ENCODE results near the gene HIVEP2. TPM values are rescaled to one million over a fixed set of nuclear protein-coding genes. Genes with fewer than 3 reads are reported as not detected.

HIVEP2 gene
- total RNA-seq, 1 donor from 2014 or later, result 24.6 TPM

DNA sequence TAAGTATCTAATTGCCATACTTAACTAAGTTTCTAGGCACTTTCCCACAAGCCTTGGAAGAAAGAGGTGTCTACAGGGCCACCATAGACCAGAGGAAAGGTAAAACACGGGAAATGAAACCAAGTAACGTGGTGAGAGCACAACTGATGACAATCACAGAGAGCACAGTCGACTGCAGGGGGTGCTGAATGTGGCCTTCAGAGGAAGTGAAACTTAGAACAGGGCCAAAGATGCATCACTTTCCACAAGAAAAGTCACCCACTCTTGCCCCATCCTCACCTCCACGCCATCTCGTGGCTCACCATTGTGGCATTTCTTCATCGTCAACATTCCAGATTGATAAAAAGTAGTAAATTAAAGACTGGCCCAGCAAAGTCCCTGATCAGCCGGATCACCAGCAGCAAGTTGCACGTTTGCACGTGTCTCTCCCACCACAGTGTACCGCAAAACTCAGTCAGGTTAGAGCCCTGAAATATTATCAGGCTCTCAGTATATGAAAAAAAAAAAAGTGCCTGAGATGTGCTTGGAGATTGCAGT, 31.4 kb downstream of the HIVEP2 start:
- Histone ChIP-seq H3K4me3 (ENCODE audit: low read depth, low read length) (no peak overlapping the region), H3K36me3 (ENCODE audit: control insufficient read depth, insufficient read depth, low read length) (no peaks in the 10 kb centered on the region), H3K27me3 (ENCODE audit: control insufficient read depth, insufficient read depth, low read length) (no peaks in the 10 kb centered on the region)
- no peak for TF ChIP-seq CTCF (IDR thresholded peaks at IDR 0.05; ENCODE audit: insufficient read depth, low read length, poor library complexity, severe bottlenecking)
- DNase-seq (ENCODE audit: low read depth), result no peak

GRCh38 chr6:142913036-142913510, 31.9 kb downstream of the HIVEP2 start:
- H3K36me3 ChIP-seq (ENCODE audit: control insufficient read depth, insufficient read depth, low read length), result no peaks in the 10 kb centered on the region
- H3K4me3 ChIP-seq (ENCODE audit: low read depth, low read length), result no peak overlapping the region
- H3K27me3 ChIP-seq (ENCODE audit: control insufficient read depth, insufficient read depth, low read length), result no peaks in the 10 kb centered on the region

GRCh38 chr6:142912125-142912524, 32.9 kb downstream of the HIVEP2 start:
- H3K27me3 ChIP-seq (ENCODE audit: control insufficient read depth, insufficient read depth, low read length), result no peaks in the 10 kb centered on the region
- H3K36me3 ChIP-seq (ENCODE audit: control insufficient read depth, insufficient read depth, low read length), result no peaks in the 10 kb centered on the region
- H3K4me3 ChIP-seq (ENCODE audit: low read depth, low read length), result no peak overlapping the region
- DNase-seq (ENCODE audit: low read depth), result no peak
- TF ChIP-seq CTCF (IDR thresholded peaks at IDR 0.05; ENCODE audit: insufficient read depth, low read length, poor library complexity, severe bottlenecking), result no peak

More at GRCh38 chr6:142913036-142913510, 31.9 kb downstream of the HIVEP2 start:
- no peak for TF ChIP-seq CTCF (IDR thresholded peaks at IDR 0.05; ENCODE audit: insufficient read depth, low read length, poor library complexity, severe bottlenecking)
- no peak for DNase-seq (ENCODE audit: low read depth)

DNA sequence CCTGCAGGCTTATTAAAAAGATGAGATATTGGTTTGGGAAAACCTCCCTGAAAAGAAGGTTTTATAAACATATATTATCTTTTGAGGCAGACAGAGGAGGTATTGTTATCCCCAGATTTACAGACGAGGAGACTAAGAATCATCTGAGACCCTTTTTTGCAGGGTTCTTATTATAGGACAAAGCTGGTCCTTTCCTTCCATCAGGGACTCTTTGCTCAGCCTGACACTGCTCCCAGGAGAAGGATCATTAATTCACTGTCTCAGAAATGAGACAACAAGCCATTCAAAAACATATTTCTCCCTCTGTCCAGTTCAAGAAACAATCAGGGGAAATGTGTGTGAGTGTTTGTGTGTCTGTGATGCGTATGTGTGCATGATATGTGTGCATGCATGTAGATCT, 33.5 kb downstream of the HIVEP2 start:
- Histone ChIP-seq H3K36me3 (ENCODE audit: control insufficient read depth, insufficient read depth, low read length) (no peaks in the 10 kb centered on the region), H3K27me3 (ENCODE audit: control insufficient read depth, insufficient read depth, low read length) (no peaks in the 10 kb centered on the region), H3K4me3 (ENCODE audit: low read depth, low read length) (no peak overlapping the region)
- TF ChIP-seq CTCF (IDR thresholded peaks at IDR 0.05; ENCODE audit: insufficient read depth, low read length, poor library complexity, severe bottlenecking), result no peak
- DNase-seq (ENCODE audit: low read depth), result no peak

DNA sequence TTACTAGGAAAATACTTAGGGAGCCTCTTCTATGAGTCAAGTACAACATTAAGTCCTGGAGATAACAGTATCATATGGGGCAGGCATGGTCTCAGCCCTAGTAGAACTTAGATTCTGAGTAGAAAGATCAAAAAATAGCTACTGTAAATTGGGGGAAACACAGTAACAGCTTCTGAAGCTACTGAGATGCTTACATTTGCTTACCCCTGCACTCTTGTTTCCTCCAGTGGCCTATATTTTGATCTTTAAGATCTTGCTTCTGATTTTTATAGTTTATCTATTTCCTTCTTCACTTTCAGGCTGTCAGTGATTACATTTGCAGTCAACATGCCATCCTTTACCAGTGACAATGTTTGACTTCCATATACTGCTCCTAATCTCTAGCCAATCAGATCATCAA, 35.3 kb downstream of the HIVEP2 start:
- no peak for DNase-seq (ENCODE audit: low read depth)
- TF ChIP-seq CTCF (IDR thresholded peaks at IDR 0.05; ENCODE audit: insufficient read depth, low read length, poor library complexity, severe bottlenecking), result no peak
- Histone ChIP-seq H3K4me3 (ENCODE audit: low read depth, low read length) (no peak overlapping the region), H3K27me3 (ENCODE audit: control insufficient read depth, insufficient read depth, low read length) (no peaks in the 10 kb centered on the region), H3K36me3 (ENCODE audit: control insufficient read depth, insufficient read depth, low read length) (no peaks in the 10 kb centered on the region)

GRCh38 chr6:142908235-142908634, 36.7 kb downstream of the HIVEP2 start:
- no peak for DNase-seq (ENCODE audit: low read depth)
- TF ChIP-seq CTCF (IDR thresholded peaks at IDR 0.05; ENCODE audit: insufficient read depth, low read length, poor library complexity, severe bottlenecking), result no peak
- Histone ChIP-seq H3K27me3 (ENCODE audit: control insufficient read depth, insufficient read depth, low read length) (no peaks in the 10 kb centered on the region), H3K4me3 (ENCODE audit: low read depth, low read length) (no peak overlapping the region), H3K36me3 (ENCODE audit: control insufficient read depth, insufficient read depth, low read length) (no peaks in the 10 kb centered on the region)
